ENCODE data around the gene RRP1B. TPM values are rescaled to one million over a fixed set of nuclear protein-coding genes. Genes with fewer than 3 reads are reported as not detected.

The RRP1B gene
- total and polyA plus RNA-seq, 9 of the 15 experiments (the other 6 are each of a cell fraction or from before 2014, with no cell fraction given) = 6.8 to 66.6 (median 41.9) TPM

DNA sequence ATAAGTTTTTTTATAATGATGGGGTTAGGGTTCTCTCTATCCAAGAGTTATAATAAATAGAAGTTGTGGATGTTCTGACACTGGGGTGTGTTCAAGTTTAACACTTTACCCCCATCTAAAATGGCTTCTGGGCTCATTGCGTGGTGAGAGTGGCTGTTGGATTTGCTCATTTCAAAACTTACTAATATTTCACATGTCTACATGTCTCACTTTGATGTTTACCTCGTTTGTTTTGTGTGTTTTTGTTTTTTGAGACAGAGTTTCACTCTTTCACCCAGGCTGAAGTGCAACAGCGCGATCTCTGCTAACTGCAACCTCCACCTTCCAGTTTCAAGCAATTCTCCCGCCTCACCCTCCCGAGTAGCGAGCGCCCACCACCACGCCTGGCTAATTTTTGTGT is 3.7 kb downstream of the RRP1B start (continued):
- TF ChIP-seq, protein P1, sequence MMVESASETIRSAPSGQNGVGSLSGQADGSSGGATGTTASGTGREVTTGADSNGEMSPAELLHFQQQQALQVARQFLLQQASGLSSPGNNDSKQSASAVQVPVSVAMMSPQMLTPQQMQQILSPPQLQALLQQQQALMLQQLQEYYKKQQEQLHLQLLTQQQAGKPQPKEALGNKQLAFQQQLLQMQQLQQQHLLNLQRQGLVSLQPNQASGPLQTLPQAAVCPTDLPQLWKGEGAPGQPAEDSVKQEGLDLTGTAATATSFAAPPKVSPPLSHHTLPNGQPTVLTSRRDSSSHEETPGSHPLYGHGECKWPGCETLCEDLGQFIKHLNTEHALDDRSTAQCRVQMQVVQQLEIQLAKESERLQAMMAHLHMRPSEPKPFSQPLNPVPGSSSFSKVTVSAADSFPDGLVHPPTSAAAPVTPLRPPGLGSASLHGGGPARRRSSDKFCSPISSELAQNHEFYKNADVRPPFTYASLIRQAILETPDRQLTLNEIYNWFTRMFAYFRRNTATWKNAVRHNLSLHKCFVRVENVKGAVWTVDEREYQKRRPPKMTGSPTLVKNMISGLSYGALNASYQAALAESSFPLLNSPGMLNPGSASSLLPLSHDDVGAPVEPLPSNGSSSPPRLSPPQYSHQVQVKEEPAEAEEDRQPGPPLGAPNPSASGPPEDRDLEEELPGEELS (CRISPR knock-in tag; IDR thresholded peaks at IDR 0.05; ENCODE audit: borderline replicate concordance) = no peak

DNA sequence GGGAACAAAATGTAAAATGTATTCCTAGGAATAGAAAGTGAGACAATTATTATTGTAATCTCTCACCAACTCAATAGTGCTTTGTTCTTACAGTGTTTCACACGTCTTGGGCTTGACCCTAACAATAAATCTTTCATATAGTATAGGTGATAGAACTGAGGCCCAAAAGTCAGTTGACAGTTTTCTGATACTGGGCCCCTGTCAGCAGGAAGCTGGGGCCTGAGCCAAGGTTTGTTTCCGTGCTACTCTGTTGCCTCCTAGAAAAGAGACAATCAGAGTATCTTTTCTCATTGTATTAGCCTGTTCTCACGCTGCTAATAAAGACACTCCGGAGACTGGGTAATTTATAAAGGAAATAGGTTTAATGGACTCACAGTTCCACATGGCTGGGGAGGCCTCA is 5.0 kb downstream of the RRP1B start:
- WGBS (ENCODE audit: insufficient coverage, low coverage, missing lambda C conversion rate) = 53% methylated on average over 4 of the region's 4 CpGs
- peaks cover 4 to 6% of the 10 kb centered on the region in 2 experiments; a peak in 3 of 5 replicates for H3K4me1 ChIP-seq (replicated peaks in 1 of 2; ENCODE audit: control insufficient read depth in 2 of 2, insufficient read depth in 2 of 2, low read length in 2 of 2)

More for the DNA sequence above, 5.0 kb downstream of the RRP1B start:
- H3K9ac ChIP-seq (ENCODE audit: insufficient read depth in 1 of 2, low read depth in 2 of 2, low read length in 2 of 2) = no peak overlapping the region
- no peak overlapping the region for H3K27ac ChIP-seq (ENCODE audit: extremely low read depth, low read depth, low read length)
- no peak for DNase-seq (ENCODE audit: extremely low read depth in 1 of 4, low spot score in 3 of 4)
- FAIRE-seq = no peak
- intact Hi-C loops (cut with micrococcal nuclease) (loop anchor here (5.0 kb wide), 1 partner anchor 63 kb away; no protein-coding TSS in a partner anchor), in situ Hi-C loops (cut with MboI) (no loop called here)
- H3K4me3 ChIP-seq = no peak overlapping the region
- no peaks in the 10 kb centered on the region for H3K9me1 ChIP-seq (ENCODE audit: control insufficient read depth, insufficient read depth, low read length)
- H3K79me2 ChIP-seq (ENCODE audit: control insufficient read depth, insufficient read depth, low read length) = peaks cover 86% of the 10 kb centered on the region
- ChIA-PET POLR2A (no interaction called here), CTCF (ENCODE audit: low intra/inter-chr PET ratio) (no interaction called here)
- ATAC-seq = no peak
- peaks cover 72% of the 10 kb centered on the region for H3K36me3 ChIP-seq (ENCODE audit: control insufficient read depth, insufficient read depth, low read length)
- no peak overlapping the region for H3K4me2 ChIP-seq (ENCODE audit: insufficient read depth, low read length)
- peaks cover 4% of the 10 kb centered on the region; the same call in 1 of the 2 replicates for H4K20me1 ChIP-seq (replicated peaks; ENCODE audit: control insufficient read depth, insufficient read depth, low read length)
- no peaks in the 10 kb centered on the region for H3K27me3 ChIP-seq (ENCODE audit: control insufficient read depth in 2 of 2, insufficient read depth in 2 of 2, low read length in 2 of 2)
- H2AFZ ChIP-seq (ENCODE audit: low read depth, low read length) = no peak overlapping the region
- TF ChIP-seq GTF2F1 (IDR thresholded peaks at IDR 0.05; ENCODE audit: low read depth, low read length) = no peak
- no peak for TF ChIP-seq TCFL5 (CRISPR knock-in tag; conservative IDR thresholded peaks at IDR 0.05)
- TF ChIP-seq TCF7 (IDR thresholded peaks at IDR 0.05; ENCODE audit: borderline replicate concordance) = no peak
- no peak for TF ChIP-seq CBX8 (IDR thresholded peaks at IDR 0.05; ENCODE audit: borderline replicate concordance, extremely low read depth, low read depth, low read length, poor library complexity, severe bottlenecking)
- TF ChIP-seq NFE2L1 (tag; IDR thresholded peaks at IDR 0.05; ENCODE audit: borderline replicate concordance, low read depth) = no peak
- TF ChIP-seq ZNF282 (CRISPR knock-in tag; IDR thresholded peaks at IDR 0.05) = no peak
- TF ChIP-seq, protein P2, sequence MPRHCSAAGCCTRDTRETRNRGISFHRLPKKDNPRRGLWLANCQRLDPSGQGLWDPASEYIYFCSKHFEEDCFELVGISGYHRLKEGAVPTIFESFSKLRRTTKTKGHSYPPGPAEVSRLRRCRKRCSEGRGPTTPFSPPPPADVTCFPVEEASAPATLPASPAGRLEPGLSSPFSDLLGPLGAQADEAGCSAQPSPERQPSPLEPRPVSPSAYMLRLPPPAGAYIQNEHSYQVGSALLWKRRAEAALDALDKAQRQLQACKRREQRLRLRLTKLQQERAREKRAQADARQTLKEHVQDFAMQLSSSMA (CRISPR knock-in tag; IDR thresholded peaks at IDR 0.05) = no peak
- BruUV-seq (replicated peaks) = no TSS peak
- no peaks in the 10 kb centered on the region for H3K9me3 ChIP-seq (replicated peaks; ENCODE audit: control insufficient read depth, insufficient read depth, low read depth, low read length)

Measured in K562 (cell line).